ENCODE results near the gene NKD2.

The NKD2 gene

DNA sequence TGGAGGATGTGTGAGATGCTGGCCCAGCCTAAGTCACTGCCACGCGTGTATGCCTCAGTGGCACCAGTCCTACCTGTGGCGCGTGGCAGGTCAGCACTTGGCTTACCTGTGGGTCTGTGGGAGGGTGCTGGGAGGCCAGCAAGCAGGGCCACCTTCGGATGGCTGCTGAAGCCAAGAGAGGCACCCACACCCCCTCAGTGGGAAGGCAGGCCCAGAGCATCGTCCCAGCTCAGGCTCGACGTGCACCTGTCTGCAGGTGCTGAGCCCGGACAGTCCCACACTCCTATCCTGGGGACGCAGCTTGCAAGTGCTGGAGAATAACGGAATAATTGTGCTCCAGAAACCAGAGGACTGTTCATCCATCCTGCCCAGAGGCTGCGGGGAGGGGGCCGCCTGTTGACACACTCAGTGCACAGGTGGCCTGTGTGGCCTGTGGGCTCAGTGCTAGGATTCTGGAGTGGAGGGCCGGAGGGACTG lies 24.0 kb downstream of the NKD2 start:
- Mint-ChIP-seq H3K36me3 (ENCODE audit: low read depth) (no peaks in the 10 kb centered on the region), H3K4me1 (ENCODE audit: low read depth) (no peaks in the 10 kb centered on the region), H3K27me3 (ENCODE audit: low read depth) (no peaks in the 10 kb centered on the region), H3K27ac (no peak overlapping the region), H3K9me3 (no peaks in the 10 kb centered on the region), H3K4me3 (no peak overlapping the region)

DNA sequence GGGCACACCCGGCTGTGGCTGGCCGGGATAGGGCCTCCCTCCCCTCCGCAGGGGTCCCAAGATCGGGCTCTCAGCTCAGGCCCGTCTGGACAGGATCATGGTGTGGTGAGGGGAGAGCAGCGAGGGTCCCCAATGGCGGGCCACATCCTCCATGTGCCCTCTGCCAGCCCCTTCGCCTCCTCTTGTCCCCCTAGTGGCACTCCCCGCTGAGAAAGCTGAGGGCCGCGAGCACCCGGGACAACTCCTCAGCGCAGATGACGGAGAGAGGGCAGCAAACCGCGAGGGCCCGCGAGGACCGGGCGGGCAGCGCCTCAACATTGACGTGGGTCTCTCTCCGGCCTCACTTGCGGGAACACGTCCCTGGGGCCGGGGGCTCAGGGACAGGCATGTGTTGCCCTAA lies 24.6 kb downstream of the NKD2 start:
- H3K4me3 Mint-ChIP-seq = no peak overlapping the region
- no peaks in the 10 kb centered on the region for H3K36me3 Mint-ChIP-seq (ENCODE audit: low read depth)
- no peak overlapping the region for H3K27ac Mint-ChIP-seq

DNA sequence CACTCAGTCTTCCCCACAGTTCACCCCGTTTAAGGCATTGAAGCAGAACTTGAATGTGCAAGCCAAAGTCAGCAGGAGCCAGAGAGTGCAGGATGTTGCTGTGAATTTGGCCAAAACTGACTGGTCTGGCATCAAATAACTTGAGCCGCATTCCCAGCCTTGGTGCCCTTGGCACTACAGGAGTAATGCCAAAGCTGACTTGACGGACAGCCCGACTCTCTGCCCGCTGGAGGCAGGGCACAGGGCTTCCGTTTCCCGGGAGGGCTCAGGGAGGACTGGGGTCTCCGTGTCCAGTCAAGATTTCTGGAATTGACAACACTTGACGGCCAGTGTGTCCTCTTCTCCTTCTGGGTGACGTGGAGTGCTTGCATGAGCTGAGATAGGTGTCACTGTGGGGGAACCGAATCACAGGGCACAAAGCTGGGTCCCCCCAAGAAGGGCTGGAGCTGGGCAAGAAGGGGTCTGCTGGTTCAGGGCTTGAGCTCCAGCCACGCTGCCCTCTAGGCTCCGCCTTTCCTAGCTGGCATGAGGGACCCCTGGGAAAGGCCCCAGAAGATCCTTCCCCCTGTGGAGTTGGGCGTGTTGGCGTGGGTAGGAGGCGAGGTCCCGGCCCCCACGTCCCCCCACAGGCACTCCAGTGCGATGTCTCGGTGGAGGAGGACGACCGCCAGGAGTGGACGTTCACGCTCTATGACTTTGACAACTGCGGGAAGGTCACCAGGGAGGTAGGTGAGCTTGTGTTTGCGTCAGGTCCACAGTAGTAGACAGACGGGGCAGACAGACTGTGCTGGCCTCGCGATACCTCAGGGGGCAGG lies 25.2 kb downstream of the NKD2 start:
- H3K4me1 Mint-ChIP-seq (ENCODE audit: low read depth) = no peaks in the 10 kb centered on the region
- H3K36me3 Mint-ChIP-seq (ENCODE audit: low read depth) = no peaks in the 10 kb centered on the region
- no peak overlapping the region for H3K4me3 Mint-ChIP-seq
- no peaks in the 10 kb centered on the region for H3K9me3 Mint-ChIP-seq
- H3K27me3 Mint-ChIP-seq (ENCODE audit: low read depth) = no peaks in the 10 kb centered on the region
- no peak overlapping the region for H3K27ac Mint-ChIP-seq

More for the DNA sequence above, 24.6 kb downstream of the NKD2 start:
- no peaks in the 10 kb centered on the region for H3K4me1 Mint-ChIP-seq (ENCODE audit: low read depth)
- no peaks in the 10 kb centered on the region for H3K27me3 Mint-ChIP-seq (ENCODE audit: low read depth)
- no peaks in the 10 kb centered on the region for H3K9me3 Mint-ChIP-seq

DNA sequence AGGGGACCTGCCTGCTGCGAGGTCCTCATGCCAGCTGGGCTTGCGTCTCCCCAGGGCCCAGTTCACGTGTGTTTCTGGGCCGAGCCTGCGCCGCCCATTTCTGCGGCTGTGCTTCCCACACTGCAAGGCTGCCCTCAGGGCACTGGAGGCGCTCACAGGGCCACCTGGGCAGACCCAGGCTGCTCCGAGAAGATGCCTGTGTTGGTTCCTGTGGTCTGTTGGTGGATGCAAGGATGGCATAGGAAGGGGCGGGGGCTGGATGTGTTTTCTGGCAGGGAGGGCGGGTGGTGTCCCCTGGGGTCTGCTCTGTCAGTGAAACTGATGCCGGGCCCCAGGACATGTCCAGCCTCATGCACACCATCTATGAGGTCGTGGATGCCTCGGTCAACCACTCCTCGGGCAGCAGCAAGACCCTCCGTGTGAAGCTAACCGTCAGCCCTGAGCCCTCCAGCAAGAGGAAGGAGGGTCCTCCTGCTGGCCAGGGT lies 25.9 kb downstream of the NKD2 start:
- H3K27ac Mint-ChIP-seq = no peak overlapping the region
- no peaks in the 10 kb centered on the region for H3K27me3 Mint-ChIP-seq (ENCODE audit: low read depth)
- no peaks in the 10 kb centered on the region for H3K36me3 Mint-ChIP-seq (ENCODE audit: low read depth)
- H3K4me1 Mint-ChIP-seq (ENCODE audit: low read depth) = no peaks in the 10 kb centered on the region
- H3K9me3 Mint-ChIP-seq = no peaks in the 10 kb centered on the region
- no peak overlapping the region for H3K4me3 Mint-ChIP-seq

DNA sequence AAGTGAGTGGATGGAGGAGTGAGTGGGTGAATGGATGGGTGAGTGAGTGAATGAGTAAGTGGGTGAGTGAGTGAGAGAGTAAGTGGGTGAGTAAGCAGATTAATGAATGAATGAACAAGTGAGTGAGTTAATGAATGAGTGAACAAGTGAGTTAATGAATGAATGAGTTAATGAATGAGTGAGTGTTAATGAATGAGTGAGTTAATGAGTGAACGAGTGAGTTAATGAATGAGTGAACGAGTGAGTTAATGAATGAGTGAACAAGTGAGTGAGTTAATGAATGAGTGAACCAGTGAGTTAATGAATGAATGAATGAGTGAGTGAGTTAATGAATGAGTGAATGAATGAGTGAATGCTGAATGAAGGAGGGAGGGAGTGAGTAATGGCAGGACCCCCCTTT lies 26.4 kb downstream of the NKD2 start:
- Mint-ChIP-seq H3K36me3 (ENCODE audit: low read depth) (no peaks in the 10 kb centered on the region), H3K27ac (no peak overlapping the region), H3K4me1 (ENCODE audit: low read depth) (no peaks in the 10 kb centered on the region), H3K27me3 (ENCODE audit: low read depth) (no peaks in the 10 kb centered on the region), H3K9me3 (no peaks in the 10 kb centered on the region), H3K4me3 (no peak overlapping the region)

DNA sequence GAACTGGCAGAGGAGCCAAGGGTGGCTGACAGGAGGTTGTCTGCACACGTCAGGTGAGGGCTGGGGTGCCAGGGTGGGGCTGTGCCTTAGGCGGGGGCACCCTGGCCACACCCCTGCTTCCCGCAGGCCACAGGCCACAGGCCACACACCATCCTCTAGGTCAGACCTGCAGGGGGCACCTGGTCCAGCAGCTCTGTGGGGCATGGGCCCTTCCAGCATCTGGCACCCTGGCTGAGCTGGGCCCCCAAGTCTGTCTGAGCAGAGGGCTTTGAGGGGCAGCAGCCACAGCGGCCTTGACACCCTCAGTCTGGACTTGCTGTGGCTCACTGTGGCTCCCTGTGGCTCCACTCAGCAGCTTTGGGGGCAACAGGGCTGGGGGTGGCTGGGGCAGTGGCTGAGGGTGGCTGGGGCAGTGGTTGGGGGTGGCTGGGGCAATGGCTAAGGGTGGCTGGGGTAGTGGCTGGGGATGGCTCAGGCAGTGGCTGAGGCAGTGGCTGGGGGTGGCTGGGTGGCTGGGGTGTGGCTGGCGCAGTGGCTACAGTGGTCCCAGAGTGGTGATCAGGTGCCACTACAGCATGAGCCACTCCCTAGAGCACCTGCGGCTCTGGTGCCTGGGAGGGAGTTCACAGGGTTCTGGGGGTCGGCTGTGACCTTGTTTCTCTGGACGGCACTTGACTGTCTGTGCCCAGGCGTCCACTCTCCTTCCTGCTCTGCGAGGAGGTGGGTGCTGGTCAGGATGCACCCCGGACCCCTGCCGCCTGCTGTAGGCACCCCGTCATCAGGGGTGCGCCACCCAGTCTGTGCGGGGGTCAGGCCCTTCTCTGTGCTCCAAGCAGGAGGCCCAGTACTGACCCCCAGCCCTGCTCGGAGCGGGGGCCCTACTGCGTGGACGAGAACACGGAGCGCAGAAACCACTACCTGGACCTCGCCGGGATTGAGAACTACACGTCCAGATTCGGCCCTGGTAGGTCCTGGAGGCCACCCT lies 27.1 kb downstream of the NKD2 start:
- Mint-ChIP-seq H3K4me3 (no peak overlapping the region), H3K27me3 (ENCODE audit: low read depth) (no peaks in the 10 kb centered on the region), H3K9me3 (peaks cover 5% of the 10 kb centered on the region), H3K27ac (no peak overlapping the region), H3K4me1 (ENCODE audit: low read depth) (no peaks in the 10 kb centered on the region), H3K36me3 (ENCODE audit: low read depth) (no peaks in the 10 kb centered on the region)

DNA sequence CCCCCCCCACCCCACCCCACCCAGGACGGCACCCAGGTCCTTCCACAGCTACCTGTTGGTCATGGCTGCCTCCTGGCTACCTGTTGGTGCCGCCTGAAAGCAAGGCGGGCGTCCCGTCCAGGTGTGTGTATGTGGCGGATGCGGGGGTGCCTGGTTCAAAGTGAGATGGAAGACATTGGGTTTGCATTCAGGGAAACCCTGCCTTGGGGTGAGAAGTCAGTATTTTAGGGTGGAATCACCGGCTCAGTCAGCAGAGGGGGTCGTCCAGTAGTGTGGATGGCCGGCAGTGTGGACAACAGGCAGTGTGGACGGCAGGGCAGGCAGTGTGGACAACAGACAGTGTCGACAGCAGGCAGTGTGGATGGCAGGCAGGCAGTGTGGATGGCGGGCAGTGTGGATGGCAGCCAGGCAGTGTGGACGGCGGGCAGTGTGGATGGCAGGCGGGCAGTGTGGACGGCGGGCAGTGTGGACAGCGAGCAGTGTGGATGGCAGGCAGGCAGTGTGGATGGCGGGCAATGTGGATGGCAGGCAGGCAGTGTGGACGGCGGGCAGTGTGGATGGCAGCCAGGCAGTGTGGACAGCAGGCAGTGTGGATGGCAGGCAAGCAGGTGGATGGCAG lies 28.0 kb downstream of the NKD2 start:
- Mint-ChIP-seq H3K27ac (no peak overlapping the region), H3K9me3 (peaks cover 14% of the 10 kb centered on the region), H3K4me3 (no peak overlapping the region), H3K27me3 (ENCODE audit: low read depth) (no peaks in the 10 kb centered on the region), H3K4me1 (ENCODE audit: low read depth) (no peaks in the 10 kb centered on the region), H3K36me3 (ENCODE audit: low read depth) (peaks cover 8% of the 10 kb centered on the region)

DNA sequence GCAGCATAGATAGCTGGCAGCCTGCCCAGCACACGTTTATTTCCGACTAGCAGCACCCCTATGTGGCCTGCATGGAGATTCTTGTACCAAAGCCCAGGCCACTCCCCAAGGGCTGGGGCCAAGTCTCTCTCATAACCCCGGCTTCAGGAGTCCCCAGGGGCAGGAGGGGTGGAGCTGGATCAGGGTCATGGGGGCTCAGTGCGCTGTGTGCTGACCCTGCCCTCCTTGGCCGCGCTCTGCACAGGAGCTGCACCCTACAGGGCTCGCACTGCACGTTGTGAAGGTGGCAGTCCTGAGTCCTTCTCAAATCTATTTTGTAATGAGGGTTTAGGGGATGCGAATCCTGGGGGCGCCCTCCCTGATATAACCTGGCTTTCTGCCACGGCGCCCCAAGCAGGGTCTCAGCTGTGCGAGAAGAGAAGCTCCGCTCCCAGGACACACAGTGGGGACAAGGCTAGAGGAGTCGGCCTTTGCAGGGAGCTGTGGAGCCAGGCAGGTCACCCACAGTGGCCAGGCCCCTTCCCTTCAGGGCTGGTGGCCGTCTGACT lies 28.6 kb downstream of the NKD2 start:
- no peaks in the 10 kb centered on the region for H3K4me1 Mint-ChIP-seq (ENCODE audit: low read depth)
- H3K27ac Mint-ChIP-seq = no peak overlapping the region
- no peaks in the 10 kb centered on the region for H3K27me3 Mint-ChIP-seq (ENCODE audit: low read depth)
- peaks cover 20% of the 10 kb centered on the region for H3K9me3 Mint-ChIP-seq
- H3K4me3 Mint-ChIP-seq = no peak overlapping the region
- H3K36me3 Mint-ChIP-seq (ENCODE audit: low read depth) = peaks cover 10% of the 10 kb centered on the region

DNA sequence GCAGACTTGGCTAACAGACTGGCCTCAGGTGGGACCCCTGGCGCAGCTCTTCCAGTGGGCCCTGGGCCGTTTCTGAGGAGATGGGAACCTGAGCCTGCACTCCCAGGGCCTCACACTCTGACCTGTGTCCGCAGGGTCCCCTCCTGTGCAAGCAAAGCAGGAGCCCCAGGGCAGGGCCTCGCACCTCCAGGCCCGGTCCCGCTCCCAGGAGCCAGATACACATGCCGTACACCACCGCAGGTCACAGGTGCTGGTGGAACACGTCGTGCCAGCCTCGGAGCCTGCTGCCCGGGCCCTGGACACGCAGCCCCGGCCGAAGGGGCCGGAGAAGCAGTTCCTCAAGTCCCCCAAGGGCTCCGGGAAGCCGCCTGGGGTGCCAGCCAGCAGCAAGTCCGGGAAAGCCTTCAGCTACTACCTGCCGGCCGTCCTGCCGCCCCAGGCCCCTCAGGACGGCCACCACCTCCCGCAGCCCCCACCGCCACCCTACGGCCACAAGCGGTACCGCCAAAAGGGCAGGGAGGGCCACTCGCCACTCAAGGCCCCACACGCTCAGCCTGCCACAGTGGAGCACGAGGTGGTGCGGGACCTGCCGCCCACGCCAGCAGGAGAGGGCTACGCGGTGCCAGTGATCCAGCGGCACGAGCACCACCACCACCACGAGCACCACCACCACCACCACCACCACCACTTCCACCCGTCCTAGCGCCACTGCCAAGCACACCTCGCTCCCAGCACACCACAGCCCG lies 29.2 kb downstream of the NKD2 start:
- no peak overlapping the region for H3K27ac Mint-ChIP-seq
- H3K27me3 Mint-ChIP-seq (ENCODE audit: low read depth) = no peaks in the 10 kb centered on the region
- H3K4me3 Mint-ChIP-seq = no peak overlapping the region
- peaks cover 15% of the 10 kb centered on the region for H3K36me3 Mint-ChIP-seq (ENCODE audit: low read depth)
- peaks cover 26% of the 10 kb centered on the region for H3K9me3 Mint-ChIP-seq
- H3K4me1 Mint-ChIP-seq (ENCODE audit: low read depth) = no peaks in the 10 kb centered on the region

DNA sequence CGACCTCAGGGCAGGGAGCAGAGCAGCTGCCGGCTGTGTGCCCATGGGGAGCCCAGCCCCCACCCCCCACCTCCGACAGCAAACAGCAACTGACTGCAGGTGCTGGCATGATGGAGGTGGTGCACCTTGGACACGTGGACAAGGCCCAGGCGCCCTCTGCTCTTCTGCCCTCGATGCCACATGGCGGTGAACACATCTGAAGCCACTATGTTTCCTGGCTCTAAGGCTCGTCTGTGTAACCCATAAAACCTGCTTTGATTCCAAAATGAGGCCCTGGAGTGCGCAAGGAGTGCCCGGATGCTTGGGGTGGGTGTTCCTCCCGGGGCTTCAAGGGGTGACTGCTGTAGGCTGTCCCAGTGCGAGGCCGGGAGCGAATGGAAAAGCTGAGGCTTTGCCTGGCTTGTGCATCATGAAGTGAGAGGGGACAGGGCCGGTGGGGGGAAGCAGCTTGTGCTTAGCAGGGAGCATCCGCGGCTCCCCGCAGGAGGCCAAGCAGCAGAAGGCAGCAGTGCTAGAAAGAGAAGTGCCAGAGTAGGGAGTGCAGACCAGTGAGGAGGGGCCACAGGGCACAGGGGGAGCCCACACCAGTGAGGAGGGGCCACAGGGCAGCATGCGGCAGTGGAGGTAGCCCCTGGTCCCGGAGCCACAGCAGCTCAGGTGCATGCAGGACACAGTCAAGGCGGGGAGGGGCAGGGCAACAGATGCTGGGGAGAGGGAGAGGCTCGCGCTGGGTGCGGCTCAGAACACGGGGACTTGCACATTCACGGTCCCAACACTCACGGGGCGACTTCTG lies 30.0 kb downstream of the NKD2 start:
- no peaks in the 10 kb centered on the region for H3K27me3 Mint-ChIP-seq (ENCODE audit: low read depth)
- no peaks in the 10 kb centered on the region for H3K4me1 Mint-ChIP-seq (ENCODE audit: low read depth)
- H3K9me3 Mint-ChIP-seq = peaks cover 34% of the 10 kb centered on the region
- no peak overlapping the region for H3K27ac Mint-ChIP-seq
- peaks cover 22% of the 10 kb centered on the region for H3K36me3 Mint-ChIP-seq (ENCODE audit: low read depth)
- no peak overlapping the region for H3K4me3 Mint-ChIP-seq

DNA sequence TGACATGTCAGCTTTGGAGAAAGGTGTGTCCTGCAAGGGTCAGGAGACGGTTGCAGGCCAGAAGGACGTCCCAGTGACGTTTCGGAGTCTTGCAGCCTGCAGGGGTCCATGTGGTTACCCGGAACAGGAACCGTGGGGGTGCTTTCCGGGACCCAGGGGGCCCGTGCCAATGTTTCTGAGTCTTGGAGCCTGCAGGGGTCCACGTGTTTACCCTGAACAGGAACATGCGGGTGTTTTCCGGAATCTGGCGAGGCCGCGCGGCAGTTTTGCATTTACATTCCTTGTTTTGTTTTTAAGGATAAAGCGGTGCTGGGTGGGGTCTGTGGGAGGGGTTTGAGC lies 30.6 kb downstream of the NKD2 start:
- Mint-ChIP-seq H3K4me1 (ENCODE audit: low read depth) (no peaks in the 10 kb centered on the region), H3K27me3 (ENCODE audit: low read depth) (no peaks in the 10 kb centered on the region), H3K4me3 (no peak overlapping the region), H3K36me3 (ENCODE audit: low read depth) (peaks cover 25% of the 10 kb centered on the region), H3K9me3 (peaks cover 40% of the 10 kb centered on the region), H3K27ac (no peak overlapping the region)

DNA sequence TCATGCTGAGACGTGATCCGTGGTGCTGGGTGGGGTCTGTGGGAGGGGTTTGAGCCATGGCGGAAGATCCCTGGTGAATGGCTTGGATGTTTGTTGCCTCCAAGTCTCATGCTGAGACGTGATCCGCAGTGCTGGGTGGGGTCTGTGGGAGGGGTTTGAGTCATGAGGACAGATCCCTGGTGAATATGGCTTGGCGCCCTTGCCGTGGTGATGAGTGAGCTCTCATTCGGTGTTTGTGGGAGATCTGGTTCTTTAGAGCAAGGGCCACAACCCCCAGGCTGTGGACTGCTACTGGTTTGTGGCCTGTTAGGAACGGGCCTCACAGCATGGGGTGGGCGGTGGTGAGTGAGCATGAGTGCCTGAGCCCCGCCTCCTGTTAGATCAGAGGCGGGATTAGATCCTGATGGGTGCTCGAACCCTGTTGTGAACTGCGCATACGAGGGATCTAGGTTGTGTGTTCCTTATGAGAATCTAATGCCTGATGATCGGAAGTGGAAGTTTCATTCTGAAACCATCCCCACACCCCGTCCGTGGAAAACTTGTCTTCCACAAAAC lies 31.2 kb downstream of the NKD2 start:
- Mint-ChIP-seq H3K27me3 (ENCODE audit: low read depth) (no peaks in the 10 kb centered on the region), H3K4me1 (ENCODE audit: low read depth) (no peaks in the 10 kb centered on the region), H3K27ac (no peak overlapping the region), H3K4me3 (no peak overlapping the region), H3K36me3 (ENCODE audit: low read depth) (peaks cover 25% of the 10 kb centered on the region), H3K9me3 (peaks cover 46% of the 10 kb centered on the region)

DNA sequence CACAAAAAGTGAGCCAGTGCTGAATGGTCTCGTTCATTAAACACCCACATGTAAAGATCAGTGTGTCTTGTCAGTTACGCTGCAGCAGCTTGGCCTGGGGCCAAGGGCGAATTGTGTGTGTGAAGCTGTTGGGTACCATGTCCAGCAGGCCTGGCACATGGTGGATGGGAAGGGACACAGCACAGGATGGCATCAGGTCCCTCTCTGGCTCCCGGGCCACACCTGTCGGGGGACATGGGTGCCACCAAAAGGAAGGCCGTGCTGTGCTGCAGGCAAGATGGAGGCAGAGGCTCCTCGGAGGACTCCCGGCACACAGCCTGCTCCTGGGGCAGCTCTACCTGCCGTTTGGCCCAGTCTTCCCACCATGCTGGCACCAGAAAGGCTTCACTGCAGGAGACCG lies 32.0 kb downstream of the NKD2 start:
- H3K27me3 Mint-ChIP-seq (ENCODE audit: low read depth) = no peaks in the 10 kb centered on the region
- H3K9me3 Mint-ChIP-seq = peaks cover 54% of the 10 kb centered on the region
- peaks cover 32% of the 10 kb centered on the region for H3K36me3 Mint-ChIP-seq (ENCODE audit: low read depth)
- H3K4me3 Mint-ChIP-seq = no peak overlapping the region
- H3K4me1 Mint-ChIP-seq (ENCODE audit: low read depth) = peaks cover 2% of the 10 kb centered on the region
- no peak overlapping the region for H3K27ac Mint-ChIP-seq
